ENCODE data around the gene TUBA8. TPM values are rescaled to one million over a fixed set of nuclear protein-coding genes. Genes with fewer than 3 reads are reported as not detected.
"Not testable (repeated sequence)": the region's sequence is repeated elsewhere in the genome, so short reads cannot be mapped to it uniquely, and the experiment has no call there.

Gene TUBA8
- total RNA-seq, 1 experiment from 2014 or later: 0.29 TPM

DNA sequence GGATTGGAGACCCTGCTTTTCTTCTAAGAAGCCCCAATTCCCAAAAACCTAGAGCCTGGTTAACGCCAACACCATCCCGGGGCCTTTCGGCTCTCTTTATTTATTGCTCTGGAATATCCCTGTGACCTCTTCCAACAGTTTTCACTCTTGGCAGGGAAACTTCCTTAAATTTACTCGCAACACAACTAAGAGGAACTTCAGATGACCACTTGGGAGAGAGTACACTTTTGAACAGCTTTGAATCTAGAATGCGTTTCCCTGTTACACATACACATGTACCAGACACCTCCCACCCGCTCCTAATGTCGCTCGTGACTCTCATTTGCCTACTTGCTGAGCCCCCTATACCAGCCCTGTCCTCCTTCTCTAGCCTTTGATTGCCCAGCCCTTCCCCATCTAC is 19.4 kb downstream of the TUBA8 start:
- no peak for DNase-seq (ENCODE audit: low spot score)

GRCh38 chr22:18130699-18131429 is 20.3 kb downstream of the TUBA8 start:
- no peak for DNase-seq (ENCODE audit: low spot score)

DNA sequence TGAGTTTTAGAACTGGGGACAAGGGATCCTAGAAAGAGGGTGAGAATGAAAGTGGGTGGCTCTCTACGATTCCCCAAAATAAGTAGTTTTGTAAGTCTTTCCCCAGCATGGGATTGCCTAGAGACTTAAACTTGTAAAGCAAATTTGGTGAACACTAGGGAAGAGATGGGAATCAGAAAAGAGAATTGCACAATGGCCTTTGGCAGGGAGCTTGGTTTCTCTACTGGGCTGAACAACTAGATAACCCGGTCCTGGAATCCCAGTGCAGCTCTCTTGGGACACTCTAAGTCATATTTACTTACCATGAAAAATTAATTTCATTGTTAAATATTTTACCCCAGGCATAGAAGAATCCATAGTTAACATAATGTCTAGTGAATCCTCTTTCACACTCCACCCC is 22.8 kb downstream of the TUBA8 start:
- DNase-seq (ENCODE audit: low spot score): no peak

GRCh38 chr22:18136563-18137320 is 26.1 kb downstream of the TUBA8 start:
- no peak for DNase-seq (ENCODE audit: low spot score)

- not testable (repeated sequence) for DNase-seq (ENCODE audit: low spot score)
Measured at GRCh38 chr22:18141004-18141403, 30.4 kb downstream of the TUBA8 start.

GRCh38 chr22:18144105-18144504 is 33.5 kb downstream of the TUBA8 start:
- no peak for DNase-seq (ENCODE audit: low spot score)

DNA sequence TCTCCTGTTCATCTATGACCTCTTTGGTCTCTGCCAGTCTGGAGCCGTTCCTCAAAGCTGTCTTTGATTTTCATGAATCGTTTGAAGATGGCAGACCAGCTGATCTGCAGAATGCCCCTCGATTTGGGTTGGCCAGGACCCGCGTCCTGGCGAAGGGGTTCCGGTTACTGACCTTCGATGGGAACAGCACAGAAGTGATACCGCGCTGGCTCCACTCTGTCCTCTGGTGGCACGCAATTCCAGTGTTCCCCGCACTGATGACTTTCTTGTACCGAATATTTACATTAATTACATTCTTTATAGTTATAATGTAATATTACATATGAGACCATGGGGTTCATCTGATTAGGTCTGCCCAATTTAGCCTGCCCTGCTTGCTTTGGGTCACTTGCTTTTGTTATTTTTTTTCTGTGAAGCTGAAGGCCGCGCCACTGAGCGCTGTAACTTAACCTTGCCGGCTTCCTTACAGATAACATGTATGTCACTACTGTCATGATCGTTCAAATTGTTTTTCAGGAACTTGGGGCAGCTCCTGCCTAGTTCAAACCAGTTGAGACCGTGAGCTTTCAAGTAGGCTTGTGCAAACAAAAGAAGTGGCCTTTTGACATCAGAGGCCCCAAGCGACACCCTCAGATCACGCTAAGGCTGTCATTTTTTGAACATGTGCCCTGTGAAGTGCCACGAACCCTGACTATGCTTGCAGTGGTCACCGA is 35.2 kb downstream of the TUBA8 start:
- DNase-seq (ENCODE audit: low spot score): no peak

GRCh38 chr22:18146389-18146753 is 35.8 kb downstream of the TUBA8 start:
- no peak for DNase-seq (ENCODE audit: low spot score)

GRCh38 chr22:18147791-18148190 is 37.2 kb downstream of the TUBA8 start:
- DNase-seq (ENCODE audit: low spot score): no peak

DNA sequence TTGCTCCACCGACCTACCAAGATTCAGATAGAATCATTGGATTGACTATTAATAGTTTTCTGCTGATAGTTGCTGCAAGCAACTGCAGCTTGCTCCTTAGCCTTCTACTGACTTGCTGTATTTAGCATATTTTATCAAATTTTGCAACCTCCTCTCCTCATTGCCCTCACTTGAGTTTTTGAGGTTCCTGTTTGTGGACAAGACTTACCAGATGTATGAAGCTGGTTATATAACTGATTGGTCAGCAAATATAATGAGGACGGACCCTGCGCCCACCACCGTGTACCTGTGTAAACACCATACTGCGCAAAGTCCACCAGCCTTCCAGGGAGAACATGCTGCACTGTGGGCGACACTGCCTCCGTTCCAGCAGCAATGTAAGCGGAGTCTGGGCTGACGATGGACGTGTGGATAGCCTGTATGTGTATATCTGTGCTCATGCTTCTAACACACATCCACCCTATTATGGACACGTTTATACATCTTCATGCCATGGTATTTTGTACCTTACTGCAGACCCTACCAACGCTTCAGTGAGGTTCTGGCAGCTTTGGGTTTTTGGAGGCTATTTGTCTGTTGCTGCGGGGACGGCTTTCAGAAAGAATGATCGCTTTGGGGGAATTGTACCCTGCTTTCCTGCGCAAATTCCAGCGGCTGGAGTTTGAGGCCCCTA is 37.8 kb downstream of the TUBA8 start:
- DNase-seq (ENCODE audit: low spot score): no peak

GRCh38 chr22:18152519-18152918 is 41.9 kb downstream of the TUBA8 start:
- no peak for DNase-seq (ENCODE audit: low spot score)

DNA sequence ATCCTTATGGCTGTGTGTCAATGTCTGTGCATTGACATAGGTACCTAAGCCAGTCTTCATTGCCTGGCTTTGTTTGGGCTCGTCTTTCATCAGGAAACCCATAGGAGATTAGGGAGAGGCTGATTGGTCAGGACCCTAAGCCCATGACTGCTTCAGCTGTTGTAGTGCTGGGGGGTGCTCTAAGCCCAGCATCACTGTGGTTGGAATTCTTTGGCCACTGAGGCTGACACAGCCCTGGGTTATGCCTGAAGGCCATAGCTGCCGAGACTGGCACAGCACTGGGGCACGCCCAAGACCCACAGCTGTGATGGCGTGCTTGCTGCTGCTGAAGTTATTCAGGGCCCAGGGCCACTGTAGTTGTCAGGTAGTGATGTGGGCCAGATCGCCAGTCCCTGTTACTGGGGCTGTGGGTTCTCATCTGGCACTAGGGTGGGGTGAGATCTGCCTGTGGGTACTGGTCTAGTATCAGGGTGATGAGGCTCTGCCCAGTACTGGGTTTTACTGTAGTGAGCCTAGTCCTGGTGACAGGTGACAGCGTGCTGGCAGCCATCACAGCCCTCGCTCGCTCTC is 44.3 kb downstream of the TUBA8 start:
- no peak for DNase-seq (ENCODE audit: low spot score)

DNA sequence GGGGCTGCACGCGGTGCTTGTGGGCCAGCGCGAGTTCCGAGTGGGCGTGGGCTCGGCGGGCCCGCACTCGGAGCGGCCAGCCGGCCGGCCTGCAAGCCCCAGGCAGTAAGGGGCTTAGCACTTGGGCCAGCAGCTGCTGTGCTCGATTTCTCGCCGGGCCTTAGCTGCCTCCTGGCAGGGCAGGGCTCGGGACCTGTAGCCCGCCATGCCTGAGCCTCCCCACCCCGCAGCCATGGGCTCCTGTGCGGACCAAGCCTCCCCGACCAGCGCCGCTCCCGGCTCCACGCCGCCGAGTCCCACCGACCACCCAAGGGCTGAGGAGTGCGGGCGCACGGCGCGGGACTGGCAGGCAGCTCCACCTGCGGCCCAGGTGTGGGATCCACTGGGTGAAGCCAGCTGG is 44.9 kb downstream of the TUBA8 start:
- DNase-seq (ENCODE audit: low spot score): not testable (repeated sequence)

DNA sequence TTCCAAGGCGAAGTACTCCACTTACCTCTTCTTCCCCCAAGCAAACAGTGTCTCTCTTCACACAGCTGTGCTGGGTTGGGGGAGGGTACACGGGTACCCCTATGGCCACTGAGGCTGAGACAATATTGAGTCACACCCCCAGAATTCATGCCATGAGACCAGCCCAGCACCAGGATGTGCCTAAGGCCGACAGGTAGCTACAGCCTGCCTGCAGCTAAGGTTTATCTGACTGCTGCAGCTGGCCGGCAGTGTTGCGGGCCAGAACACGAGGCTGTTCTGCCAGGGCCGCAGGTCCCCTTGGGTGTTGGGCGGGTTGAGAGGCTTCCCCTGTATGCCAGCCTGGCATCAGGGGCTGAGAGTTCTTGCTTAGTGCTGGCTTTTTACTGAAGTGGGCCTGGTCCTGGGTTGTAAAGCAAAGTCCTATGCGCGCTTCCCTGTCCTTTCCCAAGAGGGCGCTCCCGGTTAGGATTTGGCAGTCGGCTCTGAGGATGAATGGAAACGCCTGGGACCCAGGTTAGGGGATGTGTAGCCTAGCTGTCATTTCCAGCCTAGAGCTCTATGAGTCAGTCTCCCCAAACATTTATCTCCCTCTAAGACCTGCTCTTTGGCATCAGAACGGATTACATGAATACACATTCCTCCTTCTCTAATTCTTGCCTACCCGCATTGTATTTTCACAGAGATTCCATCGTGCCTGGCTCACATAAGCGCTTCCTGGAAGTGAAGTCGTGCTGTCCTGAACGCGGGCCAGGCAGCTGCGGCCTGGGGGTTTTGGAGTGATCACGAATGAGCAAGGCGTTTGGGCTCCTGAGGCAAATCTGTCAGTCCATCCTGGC is 46.5 kb downstream of the TUBA8 start:
- peak; percentile 91 for DNase-seq (ENCODE audit: low spot score)

DNA sequence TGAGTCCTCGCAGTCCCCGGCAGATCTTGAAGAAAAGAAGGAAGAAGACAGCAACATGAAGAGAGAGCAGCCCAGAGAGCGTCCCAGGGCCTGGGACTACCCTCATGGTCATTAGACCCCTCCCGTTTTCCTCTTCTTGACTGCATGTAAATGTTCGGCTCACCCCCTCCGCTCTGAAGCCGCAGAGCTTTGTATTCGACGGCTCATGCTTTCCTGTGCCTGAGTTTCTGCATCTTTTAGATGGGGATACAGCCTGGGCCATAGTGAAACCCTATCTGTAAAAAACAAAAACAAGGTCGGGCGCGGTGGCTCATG is 47.1 kb downstream of the TUBA8 start:
- DNase-seq (ENCODE audit: low spot score): no peak

GRCh38 chr22:18160641-18161040 is 50.0 kb downstream of the TUBA8 start:
- DNase-seq (ENCODE audit: low spot score): not testable (repeated sequence)

DNA sequence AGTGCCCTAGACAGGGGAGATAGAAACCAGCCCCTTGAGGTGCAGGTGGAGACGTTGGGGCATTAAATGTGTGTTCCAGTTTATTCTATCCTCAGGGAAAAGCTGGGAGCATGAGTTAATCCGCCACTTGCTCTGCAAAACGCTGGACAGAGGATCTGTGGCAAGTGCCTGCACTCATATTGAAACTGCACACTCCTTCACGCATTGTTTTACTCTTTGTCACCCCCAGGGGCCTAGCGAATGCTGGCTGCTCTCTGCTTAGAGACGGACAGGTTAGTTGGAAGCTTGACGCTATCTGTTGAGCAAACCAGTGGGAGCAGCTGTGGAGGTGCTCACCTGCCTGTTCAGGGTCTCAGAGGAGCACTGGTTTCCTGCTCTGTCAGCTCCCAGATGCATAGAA is 53.2 kb downstream of the TUBA8 start:
- not testable (repeated sequence) for DNase-seq (ENCODE audit: low spot score)

GRCh38 chr22:18164584-18164983 is 54.0 kb downstream of the TUBA8 start:
- DNase-seq (ENCODE audit: low spot score): peak; percentile 46

- not testable (repeated sequence) for DNase-seq (ENCODE audit: low spot score)
Measured at GRCh38 chr22:18165356-18165755, 54.7 kb downstream of the TUBA8 start.

GRCh38 chr22:18170284-18170683 is 59.7 kb downstream of the TUBA8 start:
- DNase-seq (ENCODE audit: low spot score): not testable (repeated sequence)

DNA sequence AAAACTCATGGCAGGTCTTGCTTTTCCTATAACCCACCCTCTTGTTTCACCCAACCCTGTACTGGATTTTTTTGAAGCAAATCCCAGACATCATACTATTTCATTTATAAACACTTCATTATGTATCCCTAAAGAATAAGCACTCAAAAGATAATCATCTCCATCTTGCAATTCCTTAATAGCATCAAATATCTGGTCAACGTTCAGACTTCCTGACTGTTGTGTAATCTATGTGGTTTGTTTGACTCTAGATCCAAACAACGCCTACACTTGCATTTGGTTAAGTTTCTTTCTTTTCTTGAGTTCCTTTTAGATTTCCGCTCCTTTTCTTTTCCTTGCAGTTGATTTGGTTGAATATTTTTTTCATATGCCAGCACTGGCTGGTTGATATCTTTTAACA is 61.6 kb downstream of the TUBA8 start:
- not testable (repeated sequence) for DNase-seq (ENCODE audit: low spot score)

Data from A172 (cell line).